Mesothelial cell of epicardium (in vitro differentiated cells): ENCODE measurements around the gene HSD17B11. TPM values are rescaled to one million over a fixed set of nuclear protein-coding genes. Genes with fewer than 3 reads are reported as not detected.

Source experiments
- DNase-seq, 2 experiments: peaks; one replicate each; pipeline ENCODE4 v3.0.0; 2021; ENCODE audit warnings: low spot score in 2 of 2; ENCODE audit not compliant: unreplicated experiment in 2 of 2
- H3K27ac Mint-ChIP-seq: 2 replicates; pipeline ENCODE4 v1.8.0; 2021; ENCODE audit warnings: mixed read lengths
- H3K27me3 Mint-ChIP-seq: 2 replicates; pipeline ENCODE4 v1.8.0; 2021; ENCODE audit warnings: low read depth, mixed read lengths
- H3K36me3 Mint-ChIP-seq: 2 replicates; pipeline ENCODE4 v1.8.0; 2021; ENCODE audit warnings: mixed read lengths
- H3K4me1 Mint-ChIP-seq: 2 replicates; pipeline ENCODE4 v1.8.0; 2021; ENCODE audit warnings: mixed read lengths
- H3K4me3 Mint-ChIP-seq: 2 replicates; pipeline ENCODE4 v1.8.0; 2021; ENCODE audit warnings: mild to moderate bottlenecking, moderate library complexity, mixed read lengths
- H3K9me3 Mint-ChIP-seq: 2 replicates; pipeline ENCODE4 v1.8.0; 2021; ENCODE audit warnings: mixed read lengths
- microRNA-seq: library from miRNA; unstranded; fragments of <30 nt; microRNA quantifications from one replicate; pipeline ENCODE4 v1.2.0, GENCODE V29; 2021; ENCODE audit warnings: inconsistent platforms, mixed read lengths
- total RNA-seq: library from RNA; stranded (reverse); gene quantifications from 3 replicates; pipeline ENCODE4 v1.2.1, GENCODE V29; 2021
- TF ChIP-seq, protein P1 (sequence below): fragments of 200-600 bp; sonication (generic); IDR thresholded peaks from one replicate; pipeline ENCODE4 v1.5.0; 2021; ENCODE audit warnings: antibody characterized with exemption; ENCODE audit not compliant: unreplicated experiment

The HSD17B11 gene
- total RNA-seq, 1 donor from 2014 or later, result 19.2 TPM

DNA sequence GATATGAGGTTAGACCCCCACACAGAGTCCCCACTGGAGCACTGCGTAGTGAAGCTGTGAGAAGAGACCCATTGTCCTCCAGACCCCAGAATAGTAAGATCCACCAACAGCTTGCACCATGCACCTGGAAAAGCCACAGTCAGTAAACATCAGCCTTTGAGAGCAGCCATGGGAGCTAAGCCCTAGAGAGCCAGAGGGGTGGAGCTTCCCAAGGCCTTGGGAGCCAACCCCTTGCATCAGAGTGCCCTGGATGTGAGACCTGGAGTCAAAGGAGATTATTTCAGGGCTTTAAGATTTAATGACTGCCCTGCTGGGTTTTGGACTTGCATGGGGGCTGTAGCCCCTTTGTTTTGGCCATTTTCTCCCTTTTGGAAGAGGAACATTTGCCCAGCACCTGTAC lies 104.0 kb downstream of the HSD17B11 start:
- DNase-seq, result no peak
- TF ChIP-seq, protein P1, sequence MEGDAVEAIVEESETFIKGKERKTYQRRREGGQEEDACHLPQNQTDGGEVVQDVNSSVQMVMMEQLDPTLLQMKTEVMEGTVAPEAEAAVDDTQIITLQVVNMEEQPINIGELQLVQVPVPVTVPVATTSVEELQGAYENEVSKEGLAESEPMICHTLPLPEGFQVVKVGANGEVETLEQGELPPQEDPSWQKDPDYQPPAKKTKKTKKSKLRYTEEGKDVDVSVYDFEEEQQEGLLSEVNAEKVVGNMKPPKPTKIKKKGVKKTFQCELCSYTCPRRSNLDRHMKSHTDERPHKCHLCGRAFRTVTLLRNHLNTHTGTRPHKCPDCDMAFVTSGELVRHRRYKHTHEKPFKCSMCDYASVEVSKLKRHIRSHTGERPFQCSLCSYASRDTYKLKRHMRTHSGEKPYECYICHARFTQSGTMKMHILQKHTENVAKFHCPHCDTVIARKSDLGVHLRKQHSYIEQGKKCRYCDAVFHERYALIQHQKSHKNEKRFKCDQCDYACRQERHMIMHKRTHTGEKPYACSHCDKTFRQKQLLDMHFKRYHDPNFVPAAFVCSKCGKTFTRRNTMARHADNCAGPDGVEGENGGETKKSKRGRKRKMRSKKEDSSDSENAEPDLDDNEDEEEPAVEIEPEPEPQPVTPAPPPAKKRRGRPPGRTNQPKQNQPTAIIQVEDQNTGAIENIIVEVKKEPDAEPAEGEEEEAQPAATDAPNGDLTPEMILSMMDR, result no peak
- Mint-ChIP-seq H3K9me3 (peaks cover 39% of the 10 kb centered on the region), H3K4me3 (no peak overlapping the region), H3K27me3 (no peaks in the 10 kb centered on the region), H3K27ac (no peak overlapping the region), H3K36me3 (peaks cover 1% of the 10 kb centered on the region), H3K4me1 (no peaks in the 10 kb centered on the region)

Small RNAs within 50 kb of the gene (microRNA-seq; reads per million reads assigned to microRNA genes)
- gene MIR5705, result not detected

Other genes starting within 250 kb of the HSD17B11 start
- 13.0 to 15.2 TPM (median 14.4 TPM) in 3 replicates for gene KLHL8, start 170.6 kb downstream of the HSD17B11 start, total RNA-seq
- gene HSD17B13, start 68.3 kb downstream of the HSD17B11 start, total RNA-seq, result 0.16 to 0.20 TPM (median 0.18 TPM) in 3 replicates
- 25.5 to 27.7 TPM (median 26.0 TPM) in 3 replicates for gene NUDT9, start 31.4 kb upstream of the HSD17B11 start, total RNA-seq
- gene SPARCL1, start 138.2 kb upstream of the HSD17B11 start, total RNA-seq, result 6.3 to 6.7 TPM (median 6.6 TPM) in 3 replicates
- gene DSPP, start 217.3 kb upstream of the HSD17B11 start, total RNA-seq, result not detected in 3 replicates